ENCODE data around the gene C17orf113. TPM values are rescaled to one million over a fixed set of nuclear protein-coding genes. Genes with fewer than 3 reads are reported as not detected.

The C17orf113 gene
- total and polyA plus RNA-seq, 2 of the 13 experiments (the other 11 are each of a cell fraction or from before 2014, with no cell fraction given), result 0.87 to 1.1 TPM

- TF ChIP-seq LRRFIP1 (CRISPR knock-in tag; conservative IDR thresholded peaks at IDR 0.05) (no peak; the same call in 1 of the 2 replicates), GZF1 (CRISPR knock-in tag; IDR thresholded peaks at IDR 0.05) (no peak), ZNF703 (CRISPR knock-in tag; IDR thresholded peaks at IDR 0.05; ENCODE audit: borderline replicate concordance) (no peak), ZNF567 (CRISPR knock-in tag; IDR thresholded peaks at IDR 0.05; ENCODE audit: borderline replicate concordance) (0 out of 2 replicates have a peak, but pooled peaks have one; percentile 21), ZSCAN21 (CRISPR knock-in tag; IDR thresholded peaks at IDR 0.05; ENCODE audit: borderline replicate concordance) (no peak; the same call in 1 of the 2 replicates), ZNF709 (CRISPR knock-in tag; IDR thresholded peaks at IDR 0.05) (no peak), ATF6 (CRISPR knock-in tag; conservative IDR thresholded peaks at IDR 0.05) (no peak), ZC3H4 (CRISPR knock-in tag; IDR thresholded peaks at IDR 0.05; ENCODE audit: borderline replicate concordance) (no peak), TBP (CRISPR knock-in tag; IDR thresholded peaks at IDR 0.05) (no peak), ZNF704 (CRISPR knock-in tag; IDR thresholded peaks at IDR 0.05; ENCODE audit: borderline replicate concordance) (0 out of 2 replicates have a peak, but pooled peaks have one; percentile 17), ZNF576 (CRISPR knock-in tag; IDR thresholded peaks at IDR 0.05) (no peak), PITX1 (CRISPR knock-in tag; IDR thresholded peaks at IDR 0.05) (peak; percentile 38; the same call in 1 of the 2 replicates), RBM22 (optimal IDR thresholded peaks at IDR 0.05; ENCODE audit: low read length) (no peak), ZNF850 (CRISPR knock-in tag; conservative IDR thresholded peaks at IDR 0.05) (no peak), CAMTA2 (CRISPR knock-in tag; IDR thresholded peaks at IDR 0.05; ENCODE audit: borderline replicate concordance) (no peak), ZBTB39 (CRISPR knock-in tag; IDR thresholded peaks at IDR 0.05) (no peak)
Measured at GRCh38 chr17:42067371-42068091, 17.1 kb upstream of the C17orf113 start (continued).

All from HepG2 (cell line).